ENCODE measurements around the gene IFITM5.
"Not testable (repeated sequence)": the region's sequence is repeated elsewhere in the genome, so short reads cannot be mapped to it uniquely, and the experiment has no call there.

Gene IFITM5

GRCh38 chr11:293852-294661, 5.3 kb downstream of the IFITM5 start:
- FAIRE-seq: no peak

- no peak for FAIRE-seq
Measured at GRCh38 chr11:293271-293851, 6.0 kb downstream of the IFITM5 start.

GRCh38 chr11:292211-293121, 6.9 kb downstream of the IFITM5 start:
- no peak for FAIRE-seq

GRCh38 chr11:291281-292210, 7.8 kb downstream of the IFITM5 start:
- FAIRE-seq: no peak

GRCh38 chr11:290621-291231, 8.6 kb downstream of the IFITM5 start:
- no peak for FAIRE-seq

GRCh38 chr11:289712-290620, 9.4 kb downstream of the IFITM5 start:
- no peak for FAIRE-seq

- FAIRE-seq: no peak
Measured at GRCh38 chr11:289398-289711, 10.0 kb downstream of the IFITM5 start.

- FAIRE-seq: no peak
Measured at GRCh38 chr11:288478-289397, 10.6 kb downstream of the IFITM5 start, which contains the start of gene PGGHG. Gene PGGHG, plus strand, starts transcription at chr11:289126. Its CDS starts 691 bp downstream, at chr11:289817.

GRCh38 chr11:287821-288477, 11.4 kb downstream of the IFITM5 start:
- no peak for FAIRE-seq

- FAIRE-seq: not testable (repeated sequence)
Measured at GRCh38 chr11:286977-287820, 12.1 kb downstream of the IFITM5 start.

- FAIRE-seq: no peak
Measured at GRCh38 chr11:285894-286220, 13.5 kb downstream of the IFITM5 start.

- FAIRE-seq: no peak
Measured at GRCh38 chr11:285021-285893, 14.1 kb downstream of the IFITM5 start.

GRCh38 chr11:284105-285020, 15.0 kb downstream of the IFITM5 start:
- no peak for FAIRE-seq

GRCh38 chr11:283405-284104, 15.8 kb downstream of the IFITM5 start:
- no peak for FAIRE-seq

GRCh38 chr11:282630-283360, 16.5 kb downstream of the IFITM5 start:
- no peak for FAIRE-seq
